HL-60/S4 treated with phorbol 12-myristate 13-acetate at 8.2 ng/mL for 4 days and 3 days (cell line): ENCODE data around the gene EIF2S1.
"Not testable (repeated sequence)": the region's sequence is repeated elsewhere in the genome, so short reads cannot be mapped to it uniquely, and the experiment has no call there.

Source experiments
- in situ Hi-C: fragments of 300-500 bp; cut with MboI; formaldehyde crosslinking; loops from 2 replicates; pipeline ENCODE4 v1.15.0; 2022; ENCODE audit warnings: low sequenced_read_pairs

Gene EIF2S1

GRCh38 chr14:67410313-67410712 is 50.2 kb downstream of the EIF2S1 start:
- in situ Hi-C loops, result no loop called here

- in situ Hi-C loops, result no loop called here
These were observed 51.2 kb downstream of the EIF2S1 start for GRCh38 chr14:67411370-67411769.

GRCh38 chr14:67411820-67412421 is 51.8 kb downstream of the EIF2S1 start, which contains the start of gene PLEK2:
Gene PLEK2, minus strand, starts transcription at chr14:67412165. Its CDS starts 106 bp downstream, at chr14:67412059.
- in situ Hi-C loops, result no loop called here

- in situ Hi-C loops, result no loop called here
These were observed 54.0 kb downstream of the EIF2S1 start for GRCh38 chr14:67413806-67414769.

- in situ Hi-C loops, result not testable (repeated sequence)
These were observed 55.5 kb downstream of the EIF2S1 start for GRCh38 chr14:67415610-67416009.

GRCh38 chr14:67416085-67416484 is 56.0 kb downstream of the EIF2S1 start:
- in situ Hi-C loops, result no loop called here

- in situ Hi-C loops, result no loop called here
These were observed 56.7 kb downstream of the EIF2S1 start for GRCh38 chr14:67416810-67417209.

GRCh38 chr14:67417633-67418032 is 57.5 kb downstream of the EIF2S1 start:
- in situ Hi-C loops, result no loop called here

GRCh38 chr14:67418401-67419191 is 58.5 kb downstream of the EIF2S1 start:
- in situ Hi-C loops, result no loop called here

GRCh38 chr14:67420102-67420739 is 60.1 kb downstream of the EIF2S1 start:
- in situ Hi-C loops, result no loop called here

GRCh38 chr14:67421356-67422224 is 61.5 kb downstream of the EIF2S1 start:
- in situ Hi-C loops, result no loop called here

- in situ Hi-C loops, result no loop called here
These were observed 63.3 kb downstream of the EIF2S1 start for GRCh38 chr14:67423424-67423823.

GRCh38 chr14:67424539-67424938 is 64.4 kb downstream of the EIF2S1 start:
- in situ Hi-C loops, result no loop called here

- in situ Hi-C loops, result no loop called here
These were observed 65.5 kb downstream of the EIF2S1 start for GRCh38 chr14:67425608-67426007.

GRCh38 chr14:67426161-67426560 is 66.0 kb downstream of the EIF2S1 start:
- in situ Hi-C loops, result no loop called here

GRCh38 chr14:67426983-67427606 is 67.0 kb downstream of the EIF2S1 start:
- in situ Hi-C loops, result no loop called here

GRCh38 chr14:67428501-67429031 is 68.4 kb downstream of the EIF2S1 start:
- in situ Hi-C loops, result no loop called here

GRCh38 chr14:67429510-67430205 is 69.5 kb downstream of the EIF2S1 start:
- in situ Hi-C loops, result no loop called here
